ENCODE measurements around the gene OTULINL. TPM values are rescaled to one million over a fixed set of nuclear protein-coding genes. Genes with fewer than 3 reads are reported as not detected.
A peak's percentile ranks its signal among the peaks of the same experiment; 100 is the strongest.

OTULINL gene
- total RNA-seq, 1 experiment from 2014 or later: 1.7 TPM

GRCh38 chr5:14595189-14595588 is 13.6 kb downstream of the OTULINL start:
- no peak for DNase-seq (ENCODE audit: low spot score)
- in situ Hi-C loops (cut with HindIII; ENCODE audit: low sequenced_read_pairs): no loop called here

- in situ Hi-C loops (cut with HindIII; ENCODE audit: low sequenced_read_pairs): no loop called here
- no peak for DNase-seq (ENCODE audit: low spot score)
Measured at GRCh38 chr5:14595891-14596290, 14.3 kb downstream of the OTULINL start.

GRCh38 chr5:14597080-14597479 is 15.5 kb downstream of the OTULINL start:
- DNase-seq (ENCODE audit: low spot score): no peak
- in situ Hi-C loops (cut with HindIII; ENCODE audit: low sequenced_read_pairs): no loop called here

- in situ Hi-C loops (cut with HindIII; ENCODE audit: low sequenced_read_pairs): no loop called here
- DNase-seq (ENCODE audit: low spot score): no peak
Measured at GRCh38 chr5:14598225-14598624, 16.6 kb downstream of the OTULINL start.

GRCh38 chr5:14599476-14600127 is 18.0 kb downstream of the OTULINL start:
- DNase-seq (ENCODE audit: low spot score): no peak
- in situ Hi-C loops (cut with HindIII; ENCODE audit: low sequenced_read_pairs): no loop called here

- DNase-seq (ENCODE audit: low spot score): peak; percentile 72
- in situ Hi-C loops (cut with HindIII; ENCODE audit: low sequenced_read_pairs): no loop called here
Measured at GRCh38 chr5:14600846-14601245, 19.3 kb downstream of the OTULINL start.

- in situ Hi-C loops (cut with HindIII; ENCODE audit: low sequenced_read_pairs): no loop called here
- no peak for DNase-seq (ENCODE audit: low spot score)
Measured at GRCh38 chr5:14603141-14603540, 21.5 kb downstream of the OTULINL start.

GRCh38 chr5:14607104-14607503 is 25.5 kb downstream of the OTULINL start:
- DNase-seq (ENCODE audit: low spot score): no peak
- in situ Hi-C loops (cut with HindIII; ENCODE audit: low sequenced_read_pairs): no loop called here

- in situ Hi-C loops (cut with HindIII; ENCODE audit: low sequenced_read_pairs): no loop called here
- DNase-seq (ENCODE audit: low spot score): no peak
Measured at GRCh38 chr5:14608169-14608568, 26.6 kb downstream of the OTULINL start.

GRCh38 chr5:14611737-14612136 is 30.1 kb downstream of the OTULINL start:
- DNase-seq (ENCODE audit: low spot score): no peak
- in situ Hi-C loops (cut with HindIII; ENCODE audit: low sequenced_read_pairs): no loop called here

GRCh38 chr5:14614490-14614889 is 32.9 kb downstream of the OTULINL start:
- DNase-seq (ENCODE audit: low spot score): no peak
- in situ Hi-C loops (cut with HindIII; ENCODE audit: low sequenced_read_pairs): no loop called here

- in situ Hi-C loops (cut with HindIII; ENCODE audit: low sequenced_read_pairs): no loop called here
- DNase-seq (ENCODE audit: low spot score): no peak
Measured at GRCh38 chr5:14615365-14615764, 33.8 kb downstream of the OTULINL start.

- DNase-seq (ENCODE audit: low spot score): no peak
- in situ Hi-C loops (cut with HindIII; ENCODE audit: low sequenced_read_pairs): no loop called here
Measured at GRCh38 chr5:14617441-14617840, 35.8 kb downstream of the OTULINL start.

- in situ Hi-C loops (cut with HindIII; ENCODE audit: low sequenced_read_pairs): no loop called here
Measured at GRCh38 chr5:14627270-14627669, 45.7 kb downstream of the OTULINL start.

GRCh38 chr5:14628346-14628745 is 46.8 kb downstream of the OTULINL start:
- no peak for DNase-seq (ENCODE audit: low spot score)

More at GRCh38 chr5:14627270-14627669, 45.7 kb downstream of the OTULINL start:
- DNase-seq (ENCODE audit: low spot score): no peak

GRCh38 chr5:14630671-14631070 is 49.1 kb downstream of the OTULINL start:
- no peak for DNase-seq (ENCODE audit: low spot score)

More at GRCh38 chr5:14628346-14628745, 46.8 kb downstream of the OTULINL start:
- in situ Hi-C loops (cut with HindIII; ENCODE audit: low sequenced_read_pairs): no loop called here

GRCh38 chr5:14635656-14636055 is 54.1 kb downstream of the OTULINL start:
- in situ Hi-C loops (cut with HindIII; ENCODE audit: low sequenced_read_pairs): no loop called here
- no peak for DNase-seq (ENCODE audit: low spot score)

More at GRCh38 chr5:14630671-14631070, 49.1 kb downstream of the OTULINL start:
- in situ Hi-C loops (cut with HindIII; ENCODE audit: low sequenced_read_pairs): no loop called here

- in situ Hi-C loops (cut with HindIII; ENCODE audit: low sequenced_read_pairs): no loop called here
- DNase-seq (ENCODE audit: low spot score): no peak
Measured at GRCh38 chr5:14640765-14641164, 59.2 kb downstream of the OTULINL start.

GRCh38 chr5:14644623-14645237 is 63.1 kb downstream of the OTULINL start:
- in situ Hi-C loops (cut with HindIII; ENCODE audit: low sequenced_read_pairs): no loop called here
- DNase-seq (ENCODE audit: low spot score): no peak

GRCh38 chr5:14650052-14650451 is 68.5 kb downstream of the OTULINL start:
- in situ Hi-C loops (cut with HindIII; ENCODE audit: low sequenced_read_pairs): no loop called here
- no peak for DNase-seq (ENCODE audit: low spot score)

GRCh38 chr5:14655146-14655741 is 73.7 kb downstream of the OTULINL start:
- in situ Hi-C loops (cut with HindIII; ENCODE audit: low sequenced_read_pairs): no loop called here
- no peak for DNase-seq (ENCODE audit: low spot score)
